HepG2 (cell line): ENCODE results near the gene DMAP1. TPM values are rescaled to one million over a fixed set of nuclear protein-coding genes. Genes with fewer than 3 reads are reported as not detected.

Experiments used
- ATF4 ChIP-seq, 2 experiments: fragments of 450-650 bp in 1 of 2; sonication (generic) in 1 of 2; formaldehyde crosslinking; IDR thresholded peaks; 2 replicates each; pipeline versions ENCODE4 v1.5.0 to v1.8.0; 2020 to 2022; ENCODE audit warnings: mild to moderate bottlenecking in 1 of 2, missing genetic modification reagents in 1 of 2
- CCDC6 ChIP-seq: sonication (generic); formaldehyde crosslinking; IDR thresholded peaks from 2 replicates; pipeline ENCODE4 v1.8.1; 2022; ENCODE audit warnings: mild to moderate bottlenecking, missing genetic modification reagents, moderate library complexity
- CREB3 ChIP-seq: sonication (generic); formaldehyde crosslinking; IDR thresholded peaks from 2 replicates; pipeline ENCODE4 v1.5.0; 2020; ENCODE audit warnings: missing genetic modification reagents
- HES4 ChIP-seq: sonication (generic); formaldehyde crosslinking; IDR thresholded peaks from 2 replicates; pipeline ENCODE4 v1.9.0; 2021; ENCODE audit warnings: mild to moderate bottlenecking, missing genetic modification reagents, borderline replicate concordance
- JUND ChIP-seq: sonication (generic); formaldehyde crosslinking; IDR thresholded peaks from 2 replicates; pipeline ENCODE4 v1.8.0; 2022; ENCODE audit warnings: mild to moderate bottlenecking, missing genetic modification reagents
- KLF16 ChIP-seq, 2 experiments: sonication (generic) in 1 of 2; formaldehyde crosslinking in 1 of 2; IDR thresholded peaks; 2 replicates each; pipeline versions ENCODE4 v1.6.1 to v1.8.0; 2016 to 2023; ENCODE audit warnings: missing genetic modification reagents in 2 of 2, missing compliant biosample characterization in 1 of 2
- KMT2B ChIP-seq: IDR thresholded peaks from 2 replicates; pipeline ENCODE4 v1.6.1; 2016; ENCODE audit warnings: missing genetic modification reagents, missing compliant biosample characterization
- MEIS1 ChIP-seq: sonication (generic); formaldehyde crosslinking; IDR thresholded peaks from 2 replicates; pipeline ENCODE4 v1.9.0; 2021; ENCODE audit warnings: mild to moderate bottlenecking, missing genetic modification reagents, moderate library complexity, borderline replicate concordance
- MXD4 ChIP-seq: IDR thresholded peaks from 2 replicates; pipeline ENCODE4 v1.6.1; 2016; ENCODE audit warnings: mild to moderate bottlenecking, missing biosample characterization, missing genetic modification reagents
- RAD51 ChIP-seq: fragments of 450-650 bp; IDR thresholded peaks from 2 replicates; pipeline ENCODE4 v1.6.1; 2016; ENCODE audit warnings: borderline replicate concordance
- RBFOX2 ChIP-seq: fragments of 200-400 bp; formaldehyde crosslinking; IDR thresholded peaks from 2 replicates; pipeline ENCODE4 v1.6.1; 2017; ENCODE audit warnings: low read depth, mild to moderate bottlenecking, low read length
- REXO4 ChIP-seq: sonication (generic); formaldehyde crosslinking; IDR thresholded peaks from 2 replicates; pipeline ENCODE4 v1.8.0; 2022; ENCODE audit warnings: missing genetic modification reagents, mild to moderate bottlenecking, borderline replicate concordance
- TBL1XR1 ChIP-seq: fragments of 150-350 bp; IDR thresholded peaks from 2 replicates; pipeline ENCODE4 v1.6.1; 2014; ENCODE audit warnings: borderline replicate concordance, low read length; ENCODE audit not compliant: partially characterized antibody
- TEAD3 ChIP-seq: optimal IDR thresholded peaks from 2 replicates; pipeline ENCODE3; 2016; ENCODE audit warnings: borderline replicate concordance
- ZBTB7A ChIP-seq: sonication (generic); formaldehyde crosslinking; IDR thresholded peaks from 2 replicates; pipeline ENCODE4 v1.8.0; 2022; ENCODE audit warnings: mild to moderate bottlenecking, missing genetic modification reagents
- ZC3H4 ChIP-seq: sonication (generic); formaldehyde crosslinking; IDR thresholded peaks from 2 replicates; pipeline ENCODE4 v1.4.0; 2020; ENCODE audit warnings: missing genetic modification reagents, borderline replicate concordance
- ZNF34 ChIP-seq: sonication (generic); formaldehyde crosslinking; IDR thresholded peaks from 2 replicates; pipeline ENCODE4 v1.4.0; 2020; ENCODE audit warnings: mild to moderate bottlenecking, missing genetic modification reagents, borderline replicate concordance
- ZNF430 ChIP-seq: sonication (generic); formaldehyde crosslinking; IDR thresholded peaks from 2 replicates; pipeline ENCODE4 v1.9.0; 2021; ENCODE audit warnings: mild to moderate bottlenecking, missing genetic modification reagents
- ZNF704 ChIP-seq: sonication (generic); formaldehyde crosslinking; IDR thresholded peaks from 2 replicates; pipeline ENCODE4 v1.8.1; 2023; ENCODE audit warnings: mild to moderate bottlenecking, inconsistent platforms, moderate library complexity, missing genetic modification reagents, borderline replicate concordance
- ZNF768 ChIP-seq: sonication (generic); formaldehyde crosslinking; IDR thresholded peaks from 2 replicates; pipeline ENCODE4 v1.4.0; 2020; ENCODE audit warnings: missing genetic modification reagents
- ZNF780A ChIP-seq: sonication (generic); formaldehyde crosslinking; IDR thresholded peaks from 2 replicates; pipeline ENCODE4 v1.8.0; 2022; ENCODE audit warnings: mild to moderate bottlenecking, missing genetic modification reagents, moderate library complexity
- ZNF790 ChIP-seq: sonication (generic); formaldehyde crosslinking; IDR thresholded peaks from 2 replicates; pipeline ENCODE4 v1.8.0; 2022; ENCODE audit warnings: missing genetic modification reagents, mild to moderate bottlenecking, borderline replicate concordance
- ZSCAN30 ChIP-seq: sonication (generic); formaldehyde crosslinking; IDR thresholded peaks from 2 replicates; pipeline ENCODE4 v1.5.0; 2020; ENCODE audit warnings: mild to moderate bottlenecking, missing genetic modification reagents
- polyA plus RNA-seq, 8 experiments: library from polyadenylated mRNA; depleted of rRNA in 3 of 8; stranded (reverse) in 7 of 8; unstranded in 1 of 8; fragments of >200 nt; fragmentation: Illumina TruSeq in 4 of 8; extraction: Trizol in 4 of 8; gene quantifications; 2 replicates each; pipeline versions ENCODE4 v1.2.1 to v1.2.3, GENCODE V29; 2011 to 2016; ENCODE audit warnings: low read depth in 4 of 8, missing spikeins in 1 of 8, mixed read lengths in 1 of 8; ENCODE audit not compliant: insufficient read depth in 1 of 8
- total RNA-seq, 5 experiments: library from RNA; depleted of rRNA; stranded (reverse); fragments of >200 nt; fragmentation: Illumina TruSeq; extraction: Trizol; gene quantifications; 2 replicates each; pipeline ENCODE4 v1.2.3, GENCODE V29; 2016; ENCODE audit warnings: low read depth in 1 of 5
- TF ChIP-seq, protein P1 (sequence below): sonication (generic); formaldehyde crosslinking; IDR thresholded peaks from 2 replicates; pipeline ENCODE4 v1.4.0; 2020; ENCODE audit warnings: mild to moderate bottlenecking, missing genetic modification reagents

The DMAP1 gene
- total and polyA plus RNA-seq, 2 of the 13 experiments (the other 11 are each of a cell fraction or from before 2014, with no cell fraction given), result 17.6 to 32.7 TPM

GRCh38 chr1:44213222-44214112 lies at the start of gene DMAP1 (continued):
- TF ChIP-seq ZBTB7A (CRISPR knock-in tag) (peak; percentile 82; the same call in 1 of the 2 replicates), JUND (peak; percentile 62; the same call in 1 of the 2 replicates), ATF4 (CRISPR knock-in tag; IDR thresholded peaks at IDR 0.05) (0 out of 4 replicates have a peak, but pooled peaks of 1 of the 2 experiments have one; percentile 46), ZNF704 (CRISPR knock-in tag) (peak; percentile 84; the same call in 1 of the 2 replicates), TEAD3 (CRISPR knock-in tag) (peak; percentile 66), RBFOX2 (peak; percentile 78), KMT2B (peak; percentile 87), HES4 (peak; percentile 41; the same call in 1 of the 2 replicates), ZSCAN30 (no peak), RAD51 (no peak), ZNF790 (CRISPR knock-in tag) (peak; percentile 75; the same call in 1 of the 2 replicates), ZNF34 (CRISPR knock-in tag) (peak; percentile 64; the same call in 1 of the 2 replicates), REXO4 (CRISPR knock-in tag) (no peak), MXD4 (CRISPR knock-in tag) (no peak), CREB3 (no peak), CCDC6 (CRISPR knock-in tag) (peak; percentile 82; the same call in 1 of the 2 replicates), ZNF780A (CRISPR knock-in tag) (no peak), ZC3H4 (CRISPR knock-in tag) (0 out of 2 replicates have a peak, but pooled peaks have one; percentile 27), ZNF768 (peak; percentile 87), KLF16 (CRISPR knock-in tag; IDR thresholded peaks at IDR 0.05) (peak in 1 of 2 experiments; percentile 83; a peak in 2 of 4 replicates), TBL1XR1 (peak; percentile 53), MEIS1 (CRISPR knock-in tag) (no peak), ZNF430 (CRISPR knock-in tag) (0 out of 2 replicates have a peak, but pooled peaks have one; percentile 62)
- TF ChIP-seq, protein P1, sequence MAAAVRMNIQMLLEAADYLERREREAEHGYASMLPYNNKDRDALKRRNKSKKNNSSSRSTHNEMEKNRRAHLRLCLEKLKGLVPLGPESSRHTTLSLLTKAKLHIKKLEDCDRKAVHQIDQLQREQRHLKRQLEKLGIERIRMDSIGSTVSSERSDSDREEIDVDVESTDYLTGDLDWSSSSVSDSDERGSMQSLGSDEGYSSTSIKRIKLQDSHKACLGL (CRISPR knock-in tag), result peak; percentile 81
